ENCODE results near the gene PPTC7.

The PPTC7 gene

DNA sequence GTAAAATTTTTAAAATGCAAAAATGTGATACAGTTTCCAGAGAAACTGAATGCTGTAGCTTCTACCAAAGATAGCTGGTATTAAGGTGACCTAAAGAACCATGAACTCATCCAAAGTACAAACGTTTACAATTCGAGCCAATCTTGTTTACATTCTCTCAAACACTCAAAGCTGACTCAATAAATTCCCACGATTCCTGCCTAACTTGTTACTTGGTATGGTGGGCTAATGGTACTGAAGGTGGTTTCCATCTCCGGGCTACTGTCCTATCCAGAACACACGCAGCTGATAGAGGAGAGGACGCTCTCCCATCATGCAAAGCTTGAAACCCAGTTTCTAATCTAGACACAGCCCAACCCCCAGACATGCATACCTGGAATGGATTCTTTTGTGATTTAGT, 49.5 kb downstream of the PPTC7 start:
- Histone ChIP-seq H3K4me3 (ENCODE audit: low read depth in 1 of 2, low read length in 2 of 2) (no peak overlapping the region), H3K27ac (ENCODE audit: low read length) (no peak overlapping the region), H3K36me3 (ENCODE audit: insufficient read depth, low read length) (peaks cover 73% of the 10 kb centered on the region), H3K9me3 (ENCODE audit: insufficient read depth, low read length, severe bottlenecking) (no peaks in the 10 kb centered on the region), H3K9ac (ENCODE audit: low read depth, low read length) (no peak overlapping the region), H3K27me3 (ENCODE audit: insufficient read depth, low read length, poor library complexity) (no peaks in the 10 kb centered on the region), H3K79me2 (ENCODE audit: insufficient read depth, low read length) (no peaks in the 10 kb centered on the region), H3K4me1 (ENCODE audit: insufficient read depth, low read length) (no peaks in the 10 kb centered on the region), H2AFZ (ENCODE audit: low read depth, low read length) (no peak overlapping the region), H3K4me2 (ENCODE audit: insufficient read depth, low read length) (no peak overlapping the region), H4K20me1 (ENCODE audit: insufficient read depth, low read length) (no peaks in the 10 kb centered on the region)
- DNase-seq (no peak), ATAC-seq (ENCODE audit: insufficient read depth, low read depth) (no peak)
- TF ChIP-seq CTCF (IDR thresholded peaks at IDR 0.05; ENCODE audit: borderline replicate concordance, extremely low read depth, low read length, poor library complexity, severe bottlenecking) = no peak
- TF ChIP-seq EZH2 (IDR thresholded peaks at IDR 0.05; ENCODE audit: borderline replicate concordance, low read depth, low read length, severe bottlenecking) = no peak

DNA sequence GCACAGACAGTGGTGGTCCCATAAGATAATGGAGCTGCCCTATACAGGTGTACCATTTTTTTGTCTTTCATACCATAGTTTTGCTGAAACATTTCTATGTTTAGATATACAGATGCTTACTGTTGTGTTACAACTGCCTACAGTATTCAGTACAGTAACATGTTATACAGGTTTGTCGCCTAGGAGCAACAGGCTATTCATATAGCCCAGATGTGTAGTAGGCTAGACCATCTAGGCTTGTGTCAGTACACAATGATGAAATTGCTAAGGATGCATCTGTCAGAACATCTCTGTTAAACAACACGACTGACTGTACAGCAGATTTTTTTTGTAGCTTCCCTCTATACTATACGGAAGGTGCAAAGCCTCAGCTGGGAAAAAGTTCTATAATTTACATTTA, 50.5 kb downstream of the PPTC7 start:
- DNase-seq (no peak), ATAC-seq (ENCODE audit: insufficient read depth, low read depth) (no peak)
- Histone ChIP-seq H3K9ac (ENCODE audit: low read depth, low read length) (no peak overlapping the region), H3K79me2 (ENCODE audit: insufficient read depth, low read length) (no peaks in the 10 kb centered on the region), H3K9me3 (ENCODE audit: insufficient read depth, low read length, severe bottlenecking) (no peaks in the 10 kb centered on the region), H3K4me1 (ENCODE audit: insufficient read depth, low read length) (no peaks in the 10 kb centered on the region), H3K27ac (ENCODE audit: low read length) (no peak overlapping the region), H3K27me3 (ENCODE audit: insufficient read depth, low read length, poor library complexity) (no peaks in the 10 kb centered on the region), H2AFZ (ENCODE audit: low read depth, low read length) (no peak overlapping the region), H4K20me1 (ENCODE audit: insufficient read depth, low read length) (no peaks in the 10 kb centered on the region), H3K36me3 (ENCODE audit: insufficient read depth, low read length) (peaks cover 64% of the 10 kb centered on the region), H3K4me2 (ENCODE audit: insufficient read depth, low read length) (no peak overlapping the region), H3K4me3 (ENCODE audit: low read depth in 1 of 2, low read length in 2 of 2) (no peak overlapping the region)
- TF ChIP-seq EZH2 (IDR thresholded peaks at IDR 0.05; ENCODE audit: borderline replicate concordance, low read depth, low read length, severe bottlenecking) (no peak), CTCF (IDR thresholded peaks at IDR 0.05; ENCODE audit: borderline replicate concordance, extremely low read depth, low read length, poor library complexity, severe bottlenecking) (no peak)

- Histone ChIP-seq H2AFZ (ENCODE audit: low read depth, low read length) (no peak overlapping the region), H3K36me3 (ENCODE audit: insufficient read depth, low read length) (peaks cover 56% of the 10 kb centered on the region), H3K9ac (ENCODE audit: low read depth, low read length) (no peak overlapping the region), H3K9me3 (ENCODE audit: insufficient read depth, low read length, severe bottlenecking) (no peaks in the 10 kb centered on the region), H3K27ac (ENCODE audit: low read length) (no peak overlapping the region), H3K4me3 (ENCODE audit: low read depth in 1 of 2, low read length in 2 of 2) (no peak overlapping the region), H3K79me2 (ENCODE audit: insufficient read depth, low read length) (no peaks in the 10 kb centered on the region), H3K4me1 (ENCODE audit: insufficient read depth, low read length) (no peaks in the 10 kb centered on the region), H3K4me2 (ENCODE audit: insufficient read depth, low read length) (no peak overlapping the region), H3K27me3 (ENCODE audit: insufficient read depth, low read length, poor library complexity) (no peaks in the 10 kb centered on the region), H4K20me1 (ENCODE audit: insufficient read depth, low read length) (no peaks in the 10 kb centered on the region)
- ATAC-seq (ENCODE audit: insufficient read depth, low read depth) (no peak; the same call in 2 of the 3 replicates), DNase-seq (no peak)
- TF ChIP-seq EZH2 (IDR thresholded peaks at IDR 0.05; ENCODE audit: borderline replicate concordance, low read depth, low read length, severe bottlenecking) (no peak), CTCF (IDR thresholded peaks at IDR 0.05; ENCODE audit: borderline replicate concordance, extremely low read depth, low read length, poor library complexity, severe bottlenecking) (no peak)
Observed at GRCh38 chr12:110531741-110532333, 51.3 kb downstream of the PPTC7 start.
